Adrenal gland (tissue), 5 donors: ENCODE measurements around the gene DGKH.

Experiments
- POLR2A ChIP-seq, 2 donors: fragments of 450-650 bp; IDR thresholded peaks; one replicate each; pipeline ENCODE4 v1.6.1; 2017; ENCODE audit warnings: antibody characterized with exemption in 2 of 2, mild to moderate bottlenecking in 2 of 2, moderate library complexity in 1 of 2
- TF ChIP-seq, protein P1 (sequence below), 6 experiments: fragments of 450-650 bp in 4 of 6; fragments of 200-600 bp in 2 of 6; sonication (generic) in 1 of 6; IDR thresholded peaks; 1 replicate in 5 of 6; 2 replicates in 1 of 6; pipeline versions ENCODE4 v1.5.1 to v1.8.0; 2016 to 2021; ENCODE audit warnings: antibody characterized with exemption in 6 of 6, mild to moderate bottlenecking in 2 of 6, moderate library complexity in 1 of 6
- donor health status: DM: no; HTN: no; CAD: no.

DNA sequence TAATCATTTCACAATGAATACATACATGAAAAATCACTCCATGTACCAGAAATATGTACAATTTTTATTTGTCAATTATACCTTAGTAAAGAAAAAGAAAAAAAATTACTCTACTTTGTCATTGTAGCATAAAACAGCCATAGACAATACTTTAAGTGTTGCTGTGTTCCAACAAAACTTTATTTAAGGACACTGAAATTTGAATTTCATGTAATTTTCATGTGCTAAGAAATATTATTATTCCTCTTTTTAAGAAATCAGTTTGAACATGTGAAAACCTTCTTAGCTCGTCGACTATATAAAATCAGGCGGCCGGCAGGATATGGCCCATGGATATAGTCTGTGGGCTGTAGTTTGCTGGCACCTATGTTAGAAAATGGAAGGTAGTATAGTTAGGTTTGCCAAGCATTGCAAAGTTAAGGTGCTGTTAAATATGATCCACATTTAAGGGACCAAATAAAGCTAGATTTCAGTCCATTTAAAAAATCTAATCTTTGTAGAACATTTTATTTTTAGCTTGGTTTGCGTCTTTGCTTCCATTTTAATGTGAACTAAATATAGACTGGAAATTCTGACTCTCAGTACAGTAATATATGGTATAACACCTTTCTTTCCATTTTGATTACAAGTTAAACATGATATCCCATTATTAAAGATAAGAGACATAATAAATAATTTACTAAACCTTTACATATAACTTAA lies 6.5 kb downstream of the DGKH start:
- TF ChIP-seq, protein P1, sequence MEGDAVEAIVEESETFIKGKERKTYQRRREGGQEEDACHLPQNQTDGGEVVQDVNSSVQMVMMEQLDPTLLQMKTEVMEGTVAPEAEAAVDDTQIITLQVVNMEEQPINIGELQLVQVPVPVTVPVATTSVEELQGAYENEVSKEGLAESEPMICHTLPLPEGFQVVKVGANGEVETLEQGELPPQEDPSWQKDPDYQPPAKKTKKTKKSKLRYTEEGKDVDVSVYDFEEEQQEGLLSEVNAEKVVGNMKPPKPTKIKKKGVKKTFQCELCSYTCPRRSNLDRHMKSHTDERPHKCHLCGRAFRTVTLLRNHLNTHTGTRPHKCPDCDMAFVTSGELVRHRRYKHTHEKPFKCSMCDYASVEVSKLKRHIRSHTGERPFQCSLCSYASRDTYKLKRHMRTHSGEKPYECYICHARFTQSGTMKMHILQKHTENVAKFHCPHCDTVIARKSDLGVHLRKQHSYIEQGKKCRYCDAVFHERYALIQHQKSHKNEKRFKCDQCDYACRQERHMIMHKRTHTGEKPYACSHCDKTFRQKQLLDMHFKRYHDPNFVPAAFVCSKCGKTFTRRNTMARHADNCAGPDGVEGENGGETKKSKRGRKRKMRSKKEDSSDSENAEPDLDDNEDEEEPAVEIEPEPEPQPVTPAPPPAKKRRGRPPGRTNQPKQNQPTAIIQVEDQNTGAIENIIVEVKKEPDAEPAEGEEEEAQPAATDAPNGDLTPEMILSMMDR (IDR thresholded peaks at IDR 0.05): no peak
- no peak for TF ChIP-seq POLR2A (IDR thresholded peaks at IDR 0.05)
